Brain microvascular endothelial cell (primary cell): ENCODE measurements around the gene IDNK.

Experiments used
- DNase-seq: peaks from one replicate; pipeline ENCODE4 v3.0.0-alpha.2; 2020
- H3K27ac ChIP-seq: fragments of 250-450 bp; sonication (Bioruptor Pico); 2 replicates; pipeline ENCODE4 v1.5.1; 2020; ENCODE audit warnings: mild to moderate bottlenecking, moderate library complexity
- H3K27me3 ChIP-seq: fragments of 250-450 bp; sonication (Bioruptor Pico); replicated peaks from 2 replicates; pipeline ENCODE4 v1.5.1; 2020; ENCODE audit warnings: mild to moderate bottlenecking
- H3K36me3 ChIP-seq: fragments of 250-450 bp; sonication (Bioruptor Pico); replicated peaks from 2 replicates; pipeline ENCODE4 v1.5.1; 2020; ENCODE audit warnings: mild to moderate bottlenecking
- H3K4me3 ChIP-seq: 2 replicates; pipeline ENCODE4 v1.5.1; 2011; ENCODE audit warnings: low read depth, mild to moderate bottlenecking, control low read depth, low read length, moderate library complexity
- in situ Hi-C: cut with HindIII; loops from 2 replicates; pipeline ENCODE4 v1.10.0; 2017; ENCODE audit warnings: low sequenced_read_pairs, low pct_ligation_motif_present
- TF ChIP-seq, protein P1 (sequence below): IDR thresholded peaks from 2 replicates; pipeline ENCODE4 v1.5.1; 2011; ENCODE audit warnings: low read depth, mild to moderate bottlenecking, moderate library complexity, low read length, control low read depth, inconsistent platforms; ENCODE audit errors: missing control alignments

Gene IDNK

DNA sequence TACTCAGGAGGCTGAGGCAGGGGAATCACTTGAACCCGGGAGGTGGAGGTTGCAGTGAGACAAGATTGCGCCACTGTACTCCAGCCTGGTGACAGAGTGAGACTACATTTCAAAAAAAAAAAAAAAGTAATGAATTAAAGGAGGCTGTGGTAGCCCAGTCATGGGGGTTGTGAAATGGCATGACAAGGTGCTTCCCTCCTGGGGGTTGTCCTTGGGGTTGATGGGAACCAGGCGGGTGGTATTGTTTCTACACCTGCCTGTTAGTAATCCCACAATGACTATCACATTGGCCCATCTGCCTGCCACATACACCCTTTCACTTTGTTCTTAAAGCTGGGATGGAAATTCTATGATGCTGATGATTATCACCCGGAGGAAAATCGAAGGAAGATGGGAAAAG lies 5.6 kb downstream of the IDNK start:
- H3K27ac ChIP-seq = no peak overlapping the region
- TF ChIP-seq, protein P1, sequence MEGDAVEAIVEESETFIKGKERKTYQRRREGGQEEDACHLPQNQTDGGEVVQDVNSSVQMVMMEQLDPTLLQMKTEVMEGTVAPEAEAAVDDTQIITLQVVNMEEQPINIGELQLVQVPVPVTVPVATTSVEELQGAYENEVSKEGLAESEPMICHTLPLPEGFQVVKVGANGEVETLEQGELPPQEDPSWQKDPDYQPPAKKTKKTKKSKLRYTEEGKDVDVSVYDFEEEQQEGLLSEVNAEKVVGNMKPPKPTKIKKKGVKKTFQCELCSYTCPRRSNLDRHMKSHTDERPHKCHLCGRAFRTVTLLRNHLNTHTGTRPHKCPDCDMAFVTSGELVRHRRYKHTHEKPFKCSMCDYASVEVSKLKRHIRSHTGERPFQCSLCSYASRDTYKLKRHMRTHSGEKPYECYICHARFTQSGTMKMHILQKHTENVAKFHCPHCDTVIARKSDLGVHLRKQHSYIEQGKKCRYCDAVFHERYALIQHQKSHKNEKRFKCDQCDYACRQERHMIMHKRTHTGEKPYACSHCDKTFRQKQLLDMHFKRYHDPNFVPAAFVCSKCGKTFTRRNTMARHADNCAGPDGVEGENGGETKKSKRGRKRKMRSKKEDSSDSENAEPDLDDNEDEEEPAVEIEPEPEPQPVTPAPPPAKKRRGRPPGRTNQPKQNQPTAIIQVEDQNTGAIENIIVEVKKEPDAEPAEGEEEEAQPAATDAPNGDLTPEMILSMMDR = no peak
- in situ Hi-C loops = no loop called here
- H3K36me3 ChIP-seq = no peaks in the 10 kb centered on the region
- no peak overlapping the region for H3K4me3 ChIP-seq
- DNase-seq = no peak
- no peaks in the 10 kb centered on the region for H3K27me3 ChIP-seq

DNA sequence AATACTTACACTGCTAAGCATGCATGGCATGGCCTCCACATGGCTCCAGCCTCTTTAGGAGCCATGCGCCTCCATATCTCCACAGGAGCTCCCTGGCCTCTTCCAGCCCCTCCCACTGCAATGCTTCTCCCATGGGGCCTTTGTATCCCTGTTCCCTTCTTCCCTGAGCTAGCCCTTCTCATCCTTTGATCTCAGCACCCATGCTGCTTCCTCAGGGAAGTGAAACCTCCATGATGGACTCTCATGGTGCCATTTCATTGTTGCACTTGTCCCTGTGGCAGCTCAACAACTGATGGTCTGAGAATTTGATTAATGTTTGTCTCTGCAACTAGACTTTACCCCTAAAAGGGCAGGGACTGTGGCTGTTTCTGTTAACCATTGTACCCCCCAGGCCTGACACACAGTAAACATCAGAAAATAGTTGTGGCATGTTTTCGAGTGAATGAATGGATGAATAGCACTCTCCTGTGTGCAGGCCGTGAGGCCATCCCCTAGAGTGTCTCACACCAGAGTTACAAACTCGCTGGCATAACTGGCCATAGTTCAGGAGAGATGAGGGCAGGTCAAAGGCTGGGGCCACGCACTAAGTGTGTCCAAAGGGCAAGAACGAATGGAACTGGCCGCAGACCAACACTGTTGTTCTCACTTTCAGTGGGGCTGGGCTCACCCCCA lies 6.6 kb downstream of the IDNK start:
- no peak overlapping the region for H3K4me3 ChIP-seq
- no peaks in the 10 kb centered on the region for H3K36me3 ChIP-seq
- no peak for DNase-seq
- TF ChIP-seq, protein P1 = no peak
- no peak overlapping the region for H3K27ac ChIP-seq
- in situ Hi-C loops = no loop called here
- H3K27me3 ChIP-seq = no peaks in the 10 kb centered on the region

DNA sequence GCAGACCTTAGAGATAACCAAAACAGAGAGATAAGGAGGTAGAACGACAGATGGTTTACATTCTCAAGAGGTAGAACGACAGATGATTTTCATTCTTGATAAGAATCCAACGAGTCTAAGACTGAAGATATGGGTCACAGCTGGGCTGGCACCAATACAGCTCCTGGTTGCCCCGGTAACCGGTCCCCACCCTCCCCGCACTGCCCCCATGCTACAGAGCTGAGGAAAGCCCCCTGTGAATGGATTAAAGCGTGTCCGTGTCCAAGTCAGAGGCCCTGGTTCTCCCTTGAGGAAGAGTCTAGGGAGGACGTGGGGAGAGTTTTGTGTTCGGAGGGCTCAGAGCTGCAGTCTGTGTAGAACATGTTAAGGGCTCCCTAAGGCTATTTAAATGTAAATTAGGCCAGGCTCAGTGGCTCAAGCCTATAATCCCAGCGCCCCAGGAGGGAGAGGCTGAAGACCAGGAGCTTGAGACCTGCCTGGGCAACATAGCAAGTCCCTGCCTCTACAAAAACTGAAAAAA lies 8.1 kb downstream of the IDNK start:
- TF ChIP-seq, protein P1 = no peak
- H3K4me3 ChIP-seq = no peak overlapping the region
- in situ Hi-C loops = no loop called here
- H3K27me3 ChIP-seq = no peaks in the 10 kb centered on the region
- no peak overlapping the region for H3K27ac ChIP-seq
- no peak for DNase-seq
- no peaks in the 10 kb centered on the region for H3K36me3 ChIP-seq

DNA sequence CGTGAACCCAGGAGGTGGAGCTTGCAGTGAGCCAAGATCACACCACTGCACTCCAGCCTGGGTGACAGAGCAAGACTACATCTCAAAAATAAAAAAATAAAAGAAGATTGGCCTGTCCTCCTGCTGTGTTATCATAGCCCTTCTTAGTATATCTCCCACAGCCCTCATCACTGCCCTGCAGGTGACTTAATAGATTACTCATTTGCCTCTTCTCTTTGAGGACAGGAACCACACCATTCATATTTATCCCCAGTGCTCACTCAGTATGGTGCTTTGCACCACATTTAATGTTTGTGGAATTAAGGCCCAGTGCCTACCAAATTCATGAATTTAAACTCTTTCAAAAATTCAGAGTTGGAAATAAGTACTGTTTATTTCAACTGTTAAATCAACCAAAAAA lies 10.3 kb downstream of the IDNK start:
- no peaks in the 10 kb centered on the region for H3K27me3 ChIP-seq
- no peak overlapping the region for H3K27ac ChIP-seq
- H3K36me3 ChIP-seq = no peaks in the 10 kb centered on the region
- TF ChIP-seq, protein P1 = no peak
- in situ Hi-C loops = no loop called here
- no peak for DNase-seq
- H3K4me3 ChIP-seq = no peak overlapping the region

DNA sequence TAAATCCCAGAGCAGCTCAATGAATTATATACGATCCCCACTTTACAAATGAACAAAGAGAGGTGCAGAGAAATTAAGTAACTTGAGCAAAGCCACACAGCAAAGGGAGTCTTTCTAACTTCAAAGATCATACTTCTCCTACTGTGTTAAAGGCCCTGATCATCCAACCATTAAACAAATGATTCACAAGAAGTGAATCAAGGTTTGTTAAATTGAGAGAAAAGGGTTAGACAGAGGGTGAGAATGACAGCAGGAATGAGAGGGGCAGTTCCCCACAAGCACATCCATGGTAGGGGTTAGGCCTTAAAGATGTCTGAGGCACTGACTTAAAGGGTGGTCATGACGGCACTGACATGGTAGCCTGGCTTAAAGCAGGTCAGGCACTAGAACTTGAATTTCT lies 10.7 kb downstream of the IDNK start:
- in situ Hi-C loops = no loop called here
- H3K36me3 ChIP-seq = no peaks in the 10 kb centered on the region
- DNase-seq = no peak
- H3K27ac ChIP-seq = no peak overlapping the region
- TF ChIP-seq, protein P1 = no peak
- H3K4me3 ChIP-seq = no peak overlapping the region
- no peaks in the 10 kb centered on the region for H3K27me3 ChIP-seq

DNA sequence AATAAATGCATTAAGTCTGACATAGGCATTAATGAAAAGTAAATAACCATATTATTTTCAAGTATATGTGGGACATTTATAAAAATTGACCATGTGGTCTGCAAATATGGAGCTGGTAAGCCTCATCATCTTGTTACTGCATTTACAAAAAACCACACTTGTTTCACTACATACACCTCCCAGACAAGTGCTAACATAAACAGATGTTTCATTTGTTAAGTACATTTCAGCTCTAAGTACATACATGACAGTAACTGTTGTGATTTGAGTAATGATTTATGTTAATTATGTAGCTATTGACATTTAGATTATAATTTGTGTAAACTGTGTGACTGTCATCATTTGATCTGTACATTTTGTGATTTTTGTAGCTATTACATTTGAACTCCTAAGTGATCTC lies 13.9 kb downstream of the IDNK start:
- TF ChIP-seq, protein P1 = no peak
- H3K36me3 ChIP-seq = no peaks in the 10 kb centered on the region
- H3K4me3 ChIP-seq = no peak overlapping the region
- no peaks in the 10 kb centered on the region for H3K27me3 ChIP-seq
- H3K27ac ChIP-seq = no peak overlapping the region
- in situ Hi-C loops = no loop called here
- no peak for DNase-seq
